Neural crest cell (in vitro differentiated cells): ENCODE results near the gene MCUB. TPM values are rescaled to one million over a fixed set of nuclear protein-coding genes. Genes with fewer than 3 reads are reported as not detected.

Experiments used
- DNase-seq: peaks from one replicate; pipeline ENCODE4 v3.0.0; 2021; ENCODE audit warnings: low read depth, mixed read lengths, low spot score
- H3K27ac Mint-ChIP-seq: one replicate; pipeline ENCODE4 v1.8.0; 2021; ENCODE audit warnings: mild to moderate bottlenecking, mixed read lengths; ENCODE audit not compliant: unreplicated experiment
- H3K27me3 Mint-ChIP-seq: 2 replicates; pipeline ENCODE4 v1.8.0; 2021; ENCODE audit warnings: low read depth, mild to moderate bottlenecking, mixed read lengths
- H3K36me3 Mint-ChIP-seq: 2 replicates; pipeline ENCODE4 v1.8.0; 2021; ENCODE audit warnings: low read depth, mild to moderate bottlenecking, mixed read lengths
- H3K4me1 Mint-ChIP-seq: 2 replicates; pipeline ENCODE4 v1.8.0; 2021; ENCODE audit warnings: mixed read lengths
- H3K4me3 Mint-ChIP-seq: one replicate; pipeline ENCODE4 v1.8.0; 2021; ENCODE audit warnings: mild to moderate bottlenecking, mixed read lengths
- H3K9me3 Mint-ChIP-seq: 2 replicates; pipeline ENCODE4 v1.8.0; 2021; ENCODE audit warnings: mixed read lengths
- CTCF ChIP-seq: fragments of 200-600 bp; sonication (generic); conservative IDR thresholded peaks from 2 replicates; pipeline ENCODE4 v1.5.0; 2021; ENCODE audit warnings: antibody characterized with exemption, mild to moderate bottlenecking
- total RNA-seq: library from RNA; stranded (reverse); gene quantifications from 2 replicates; pipeline ENCODE4 v1.2.1, GENCODE V29; 2021

Gene MCUB
- total RNA-seq, 1 donor from 2014 or later, result 15.9 TPM

- no peak for TF ChIP-seq CTCF
- DNase-seq, result no peak
- Mint-ChIP-seq H3K27ac (no peak overlapping the region), H3K36me3 (peaks cover 23% of the 10 kb centered on the region), H3K9me3 (peaks cover 27% of the 10 kb centered on the region), H3K27me3 (no peaks in the 10 kb centered on the region), H3K4me3 (no peak overlapping the region), H3K4me1 (no peaks in the 10 kb centered on the region)
Observed at GRCh38 chr4:109609431-109609830, 49.4 kb downstream of the MCUB start.

GRCh38 chr4:109610489-109610888, 50.4 kb downstream of the MCUB start:
- no peak overlapping the region for H3K27ac Mint-ChIP-seq
- peaks cover 15% of the 10 kb centered on the region for H3K36me3 Mint-ChIP-seq
- H3K27me3 Mint-ChIP-seq, result no peaks in the 10 kb centered on the region

GRCh38 chr4:109611045-109611646, 51.1 kb downstream of the MCUB start:
- Mint-ChIP-seq H3K4me3 (no peak overlapping the region), H3K4me1 (no peaks in the 10 kb centered on the region), H3K9me3 (peaks cover 17% of the 10 kb centered on the region), H3K36me3 (peaks cover 13% of the 10 kb centered on the region), H3K27me3 (no peaks in the 10 kb centered on the region), H3K27ac (no peak overlapping the region)
- no peak for DNase-seq
- no peak for TF ChIP-seq CTCF

More at GRCh38 chr4:109610489-109610888, 50.4 kb downstream of the MCUB start:
- no peak for TF ChIP-seq CTCF
- Mint-ChIP-seq H3K4me3 (no peak overlapping the region), H3K4me1 (no peaks in the 10 kb centered on the region), H3K9me3 (peaks cover 20% of the 10 kb centered on the region)
- no peak for DNase-seq

- Mint-ChIP-seq H3K4me3 (no peak overlapping the region), H3K4me1 (peaks cover 3% of the 10 kb centered on the region), H3K27me3 (no peaks in the 10 kb centered on the region), H3K27ac (no peak overlapping the region), H3K9me3 (peaks cover 10% of the 10 kb centered on the region), H3K36me3 (peaks cover 3% of the 10 kb centered on the region)
- no peak for DNase-seq
- TF ChIP-seq CTCF, result no peak
Observed at GRCh38 chr4:109614015-109614414, 54.0 kb downstream of the MCUB start.

GRCh38 chr4:109614466-109614865, 54.4 kb downstream of the MCUB start:
- H3K4me1 Mint-ChIP-seq, result peaks cover 3% of the 10 kb centered on the region
- H3K9me3 Mint-ChIP-seq, result peaks cover 10% of the 10 kb centered on the region
- H3K36me3 Mint-ChIP-seq, result peaks cover 3% of the 10 kb centered on the region
- no peak overlapping the region for H3K27ac Mint-ChIP-seq
- H3K4me3 Mint-ChIP-seq, result no peak overlapping the region
- TF ChIP-seq CTCF, result no peak
- H3K27me3 Mint-ChIP-seq, result no peaks in the 10 kb centered on the region
- no peak for DNase-seq
